HG02840 (cell line): ENCODE measurements around the gene DHRS2.
"Not testable (repeated sequence)": the region's sequence is repeated elsewhere in the genome, so short reads cannot be mapped to it uniquely, and the experiment has no call there.

Source experiments
- ATAC-seq: cut with Tn5 transposase; IDR thresholded peaks from one replicate; pipeline ENCODE4 v1.9.1; 2021; ENCODE audit warnings: mild to moderate bottlenecking, moderate library complexity, moderate number of reproducible peaks; ENCODE audit not compliant: unreplicated experiment, low FRiP score

The DHRS2 gene

GRCh38 chr14:23631702-23632460, 4.3 kb upstream of the DHRS2 start:
- no peak for ATAC-seq

- ATAC-seq, result no peak
These were observed 3.6 kb upstream of the DHRS2 start for GRCh38 chr14:23632461-23633159.

- ATAC-seq, result no peak
These were observed 2.9 kb upstream of the DHRS2 start for GRCh38 chr14:23633160-23633701.

- ATAC-seq, result not testable (repeated sequence)
These were observed 1.3 kb upstream of the DHRS2 start for GRCh38 chr14:23634698-23635412.

- ATAC-seq, result not testable (repeated sequence)
These were observed 1.1 kb downstream of the DHRS2 start for GRCh38 chr14:23637312-23637654.

GRCh38 chr14:23637655-23638413, 1.7 kb downstream of the DHRS2 start:
- ATAC-seq, result not testable (repeated sequence)

GRCh38 chr14:23638414-23639047, 2.4 kb downstream of the DHRS2 start:
- ATAC-seq, result no peak

- no peak for ATAC-seq
These were observed 3.1 kb downstream of the DHRS2 start for GRCh38 chr14:23639048-23639890.

GRCh38 chr14:23639891-23640523, 3.8 kb downstream of the DHRS2 start:
- ATAC-seq, result no peak

- no peak for ATAC-seq
These were observed 4.5 kb downstream of the DHRS2 start for GRCh38 chr14:23640524-23641141.

GRCh38 chr14:23641180-23641914, 5.2 kb downstream of the DHRS2 start:
- no peak for ATAC-seq

- no peak for ATAC-seq
These were observed 5.9 kb downstream of the DHRS2 start for GRCh38 chr14:23641915-23642588.

- no peak for ATAC-seq
These were observed 7.5 kb downstream of the DHRS2 start for GRCh38 chr14:23643533-23644194.

- no peak for ATAC-seq
These were observed 8.2 kb downstream of the DHRS2 start for GRCh38 chr14:23644195-23644918.

GRCh38 chr14:23644919-23645336, 8.8 kb downstream of the DHRS2 start:
- ATAC-seq, result no peak

- no peak for ATAC-seq
These were observed 9.3 kb downstream of the DHRS2 start for GRCh38 chr14:23645504-23645811.
